SU-DHL-6 (cell line): Measurements from ENCODE around the gene MTA3.

Experiments used
- CTCF ChIP-seq: fragments of 200-600 bp; sonication (generic); IDR thresholded peaks from one replicate; pipeline ENCODE4 v1.5.1; 2017; ENCODE audit warnings: antibody characterized with exemption, mild to moderate bottlenecking, low read length, moderate library complexity; ENCODE audit not compliant: insufficient read depth, poor library complexity, severe bottlenecking
- EZH2phosphoT487 ChIP-seq: fragments of 200-600 bp; sonication (generic), shearing (Covaris generic); conservative IDR thresholded peaks from 2 replicates; pipeline ENCODE4 v1.6.1; 2018; ENCODE audit warnings: mild to moderate bottlenecking, antibody characterized with exemption, low read length, moderate library complexity, mixed read lengths

GRCh38 chr2:42575458-42576064 lies 7.1 kb downstream of the MTA3 start:
- TF ChIP-seq CTCF (no peak), EZH2phosphoT487 (no peak)
